ENCODE data around the gene HES5. TPM values are rescaled to one million over a fixed set of nuclear protein-coding genes. Genes with fewer than 3 reads are reported as not detected.

Gene HES5
- polyA plus RNA-seq, 1 of the 3 experiments (the other 2 are of a cell fraction) = 0.03 TPM

GRCh38 chr1:2483970-2484369 lies 46.1 kb downstream of the HES5 start:
- TF ChIP-seq FOXJ3 (CRISPR knock-in tag; IDR thresholded peaks at IDR 0.05) = no peak
- TF ChIP-seq MXI1 (IDR thresholded peaks at IDR 0.05; ENCODE audit: low read depth, low read length) = no peak
- TF ChIP-seq FOSL2 (IDR thresholded peaks at IDR 0.05; ENCODE audit: borderline replicate concordance, low read depth) = no peak
- no peak for TF ChIP-seq USF2 (IDR thresholded peaks at IDR 0.05; ENCODE audit: borderline replicate concordance, low read depth, low read length)
- TF ChIP-seq REST (IDR thresholded peaks at IDR 0.05; ENCODE audit: low read depth, low read length) = no peak
- no peak for TF ChIP-seq USF1 (IDR thresholded peaks at IDR 0.05; ENCODE audit: borderline replicate concordance, low read depth)
- no peak for TF ChIP-seq RFX5 (IDR thresholded peaks at IDR 0.05; ENCODE audit: low read length)
- no peak for TF ChIP-seq SIN3A (IDR thresholded peaks at IDR 0.05; ENCODE audit: borderline replicate concordance, low read depth, low read length)
- no peak for TF ChIP-seq EP300 (IDR thresholded peaks at IDR 0.05; ENCODE audit: borderline replicate concordance in 1 of 2, low read depth in 1 of 2, low read length in 1 of 2)
- TF ChIP-seq GABPA (IDR thresholded peaks at IDR 0.05; ENCODE audit: low read depth) = no peak
- POLR2A ChIA-PET = no interaction called here
- CTCF ChIA-PET = interaction anchor here (0.7 to 1.0 kb wide), 3 partner anchors 11 to 289 kb away, joined by 3 read pairs; partner anchors contain the start of gene FAAP20
- Histone ChIP-seq H3K4me2 (no peak overlapping the region), H3K4me1 (ENCODE audit: control insufficient read depth in 1 of 2, insufficient read depth in 2 of 2, low read depth in 1 of 2, low read length in 1 of 2) (peaks cover 0 to 46% of the 10 kb centered on the region in 2 experiments; a peak in 1 of 4 replicates), H3K9ac (no peak overlapping the region), H2AFZ (ENCODE audit: low read depth) (no peak overlapping the region), H3K9me3 (no peaks in the 10 kb centered on the region), H3K36me3 (replicated peaks in 1 of 2; ENCODE audit: control insufficient read depth in 1 of 2, insufficient read depth in 2 of 2, low read length in 1 of 2) (no peaks in the 10 kb centered on the region), H3K27me3 (ENCODE audit: insufficient read depth) (no peaks in the 10 kb centered on the region), H4K20me1 (ENCODE audit: insufficient read depth) (no peaks in the 10 kb centered on the region), H3K27ac (ENCODE audit: low read depth in 2 of 2, low read length in 1 of 2) (no peak overlapping the region), H3K79me2 (ENCODE audit: insufficient read depth) (no peaks in the 10 kb centered on the region), H3F3A (replicated peaks; ENCODE audit: insufficient read depth) (no peaks in the 10 kb centered on the region), H3K9me2 (no peaks in the 10 kb centered on the region), H3K4me3 (ENCODE audit: low read depth in 2 of 2, low read length in 1 of 2) (no peak overlapping the region)
- 90% methylated on average over 2 of the region's 16 CpGs for WGBS (ENCODE audit: low lambda C conversion rate)
- no peak for DNase-seq

GRCh38 chr1:2483026-2483425 lies 47.0 kb downstream of the HES5 start:
- Histone ChIP-seq H3K9ac (no peak overlapping the region), H3K36me3 (replicated peaks in 1 of 2; ENCODE audit: control insufficient read depth in 1 of 2, insufficient read depth in 2 of 2, low read length in 1 of 2) (no peaks in the 10 kb centered on the region), H3K27ac (ENCODE audit: low read depth in 2 of 2, low read length in 1 of 2) (peak overlapping the region in 1 of 2 experiments; percentile 96; a peak in 1 of 4 replicates), H2AFZ (ENCODE audit: low read depth) (no peak overlapping the region), H3K4me3 (ENCODE audit: low read depth in 2 of 2, low read length in 1 of 2) (no peak overlapping the region), H3K27me3 (ENCODE audit: insufficient read depth) (no peaks in the 10 kb centered on the region), H3K9me3 (no peaks in the 10 kb centered on the region), H3K79me2 (ENCODE audit: insufficient read depth) (no peaks in the 10 kb centered on the region), H3F3A (replicated peaks; ENCODE audit: insufficient read depth) (no peaks in the 10 kb centered on the region), H3K4me2 (no peak overlapping the region), H3K9me2 (no peaks in the 10 kb centered on the region), H3K4me1 (ENCODE audit: control insufficient read depth in 1 of 2, insufficient read depth in 2 of 2, low read depth in 1 of 2, low read length in 1 of 2) (peaks cover 0 to 55% of the 10 kb centered on the region in 2 experiments; a peak in 1 of 4 replicates), H4K20me1 (ENCODE audit: insufficient read depth) (no peaks in the 10 kb centered on the region)
- ChIA-PET CTCF (interaction anchor here (0.7 to 3.4 kb wide), 6 partner anchors 12 to 288 kb away, joined by 3 to 26 read pairs (median 6); partner anchors contain the start of gene FAAP20), POLR2A (no interaction called here)
- DNase-seq = no peak
- WGBS (ENCODE audit: low lambda C conversion rate) = no CpG with 5 or more reads among the region's 13 CpGs
- no peak for TF ChIP-seq FOXJ3 (CRISPR knock-in tag; IDR thresholded peaks at IDR 0.05)
- TF ChIP-seq SMC3 (IDR thresholded peaks at IDR 0.05; ENCODE audit: low read depth, low read length) = no peak

All from SK-N-SH (cell line).